ENCODE results near the gene PTGIS. TPM values are rescaled to one million over a fixed set of nuclear protein-coding genes. Genes with fewer than 3 reads are reported as not detected.

Gene PTGIS
- total RNA-seq, 2 experiments from 2014 or later, result not detected

DNA sequence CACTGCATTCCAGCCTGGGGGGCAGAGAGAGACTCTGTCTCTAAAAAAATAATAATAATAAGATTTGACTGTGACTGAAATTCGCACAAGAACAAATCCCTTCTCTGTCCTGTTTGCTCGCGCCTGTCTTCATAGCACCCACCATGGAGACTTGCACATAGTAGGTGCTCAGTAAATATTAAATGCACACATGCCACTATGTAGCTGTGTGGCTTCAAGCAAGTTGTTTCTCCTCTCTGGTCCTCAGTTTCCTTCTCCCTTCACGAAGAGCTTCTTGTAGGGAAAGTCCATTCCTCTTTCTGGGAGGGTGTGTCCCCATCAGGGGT, 15.4 kb upstream of the PTGIS start:
- Histone ChIP-seq H3K36me3 (ENCODE audit: insufficient read depth, low read length) (no peaks in the 10 kb centered on the region), H3K4me2 (ENCODE audit: low read length) (no peak overlapping the region), H3K4me1 (ENCODE audit: insufficient read depth, low read length, poor library complexity, severe bottlenecking) (no peaks in the 10 kb centered on the region), H3K9me3 (ENCODE audit: low read length) (no peaks in the 10 kb centered on the region), H4K20me1 (ENCODE audit: insufficient read depth, low read length) (no peaks in the 10 kb centered on the region), H3K9me2 (ENCODE audit: insufficient read depth, low read length) (no peaks in the 10 kb centered on the region), H3K27ac (ENCODE audit: low read depth, low read length, poor library complexity, severe bottlenecking) (no peak overlapping the region), H2AFZ (ENCODE audit: low read length) (no peak overlapping the region), H3K79me2 (ENCODE audit: insufficient read depth, low read depth, low read length) (no peaks in the 10 kb centered on the region), H3K4me3 (ENCODE audit: low read depth, low read length, poor library complexity, severe bottlenecking) (no peak overlapping the region)
- no peak for TF ChIP-seq EZH2phosphoT487 (IDR thresholded peaks at IDR 0.05; ENCODE audit: borderline replicate concordance, low read depth, low read length)
- no peak for TF ChIP-seq CTCF (conservative IDR thresholded peaks at IDR 0.05; ENCODE audit: low read length)
- intact Hi-C loops (cut with micrococcal nuclease; ENCODE audit: unreplicated experiment), result no loop called here
- DNase-seq (ENCODE audit: low spot score), result no peak
- POLR2A ChIA-PET, result interaction anchor here (1.0 kb wide), 1 partner anchor 16 kb away, joined by 3 read pairs; no protein-coding TSS in a partner anchor
- no TSS peak for BruUV-seq (replicated peaks)
- CTCF ChIA-PET (ENCODE audit: unreplicated experiment), result no interaction called here

GRCh38 chr20:49582413-49583334, 14.7 kb upstream of the PTGIS start:
- no peaks in the 10 kb centered on the region for H3K36me3 ChIP-seq (ENCODE audit: insufficient read depth, low read length)
- intact Hi-C loops (cut with micrococcal nuclease; ENCODE audit: unreplicated experiment), result no loop called here
- no peak for DNase-seq (ENCODE audit: low spot score)
- no peaks in the 10 kb centered on the region for H3K9me3 ChIP-seq (ENCODE audit: low read length)
- no TSS peak for BruUV-seq (replicated peaks)
- no peaks in the 10 kb centered on the region for H3K4me1 ChIP-seq (ENCODE audit: insufficient read depth, low read length, poor library complexity, severe bottlenecking)
- POLR2A ChIA-PET, result interaction anchor here (0.6 to 0.7 kb wide), 2 partner anchors 25 to 175 kb away, joined by 4 read pairs; no protein-coding TSS in a partner anchor
- no peaks in the 10 kb centered on the region for H3K79me2 ChIP-seq (ENCODE audit: insufficient read depth, low read depth, low read length)
- H3K27ac ChIP-seq (ENCODE audit: low read depth, low read length, poor library complexity, severe bottlenecking), result no peak overlapping the region
- no peak for TF ChIP-seq CTCF (conservative IDR thresholded peaks at IDR 0.05; ENCODE audit: low read length)
- TF ChIP-seq EZH2phosphoT487 (IDR thresholded peaks at IDR 0.05; ENCODE audit: borderline replicate concordance, low read depth, low read length), result no peak
- H3K4me2 ChIP-seq (ENCODE audit: low read length), result no peak overlapping the region
- no peak overlapping the region for H2AFZ ChIP-seq (ENCODE audit: low read length)
- no peaks in the 10 kb centered on the region for H4K20me1 ChIP-seq (ENCODE audit: insufficient read depth, low read length)
- CTCF ChIA-PET (ENCODE audit: unreplicated experiment), result no interaction called here
- H3K9me2 ChIP-seq (ENCODE audit: insufficient read depth, low read length), result no peaks in the 10 kb centered on the region
- no peak overlapping the region for H3K4me3 ChIP-seq (ENCODE audit: low read depth, low read length, poor library complexity, severe bottlenecking)

GRCh38 chr20:49581482-49581881, 13.5 kb upstream of the PTGIS start:
- no peak for TF ChIP-seq CTCF (conservative IDR thresholded peaks at IDR 0.05; ENCODE audit: low read length)
- no peak for TF ChIP-seq EZH2phosphoT487 (IDR thresholded peaks at IDR 0.05; ENCODE audit: borderline replicate concordance, low read depth, low read length)
- Histone ChIP-seq H2AFZ (ENCODE audit: low read length) (no peak overlapping the region), H3K27ac (ENCODE audit: low read depth, low read length, poor library complexity, severe bottlenecking) (no peak overlapping the region), H3K4me1 (ENCODE audit: insufficient read depth, low read length, poor library complexity, severe bottlenecking) (no peaks in the 10 kb centered on the region), H3K36me3 (ENCODE audit: insufficient read depth, low read length) (no peaks in the 10 kb centered on the region), H3K9me2 (ENCODE audit: insufficient read depth, low read length) (no peaks in the 10 kb centered on the region), H3K4me2 (ENCODE audit: low read length) (no peak overlapping the region), H4K20me1 (ENCODE audit: insufficient read depth, low read length) (no peaks in the 10 kb centered on the region), H3K9me3 (ENCODE audit: low read length) (no peaks in the 10 kb centered on the region), H3K4me3 (ENCODE audit: low read depth, low read length, poor library complexity, severe bottlenecking) (no peak overlapping the region), H3K79me2 (ENCODE audit: insufficient read depth, low read depth, low read length) (no peaks in the 10 kb centered on the region)
- POLR2A ChIA-PET, result no interaction called here
- CTCF ChIA-PET (ENCODE audit: unreplicated experiment), result interaction anchor here (0.6 kb wide), 1 partner anchor 39 kb away, joined by 4 read pairs; no protein-coding TSS in a partner anchor
- no peak for DNase-seq (ENCODE audit: low spot score)
- intact Hi-C loops (cut with micrococcal nuclease; ENCODE audit: unreplicated experiment), result no loop called here
- BruUV-seq (replicated peaks), result no TSS peak
